MCF 10A (cell line): Measurements from ENCODE around the gene PRSS35. TPM values are rescaled to one million over a fixed set of nuclear protein-coding genes. Genes with fewer than 3 reads are reported as not detected.
A peak's percentile ranks its signal among the peaks of the same experiment; 100 is the strongest.

Source experiments
- BruUV-seq: library from RNA; stranded (reverse); fragments of 400-500 nt; replicated peaks from 2 replicates; lab custom pipeline; 2021; lab: Mats Ljungman, UMichigan
- CTCF ChIA-PET: fragments of 300-600 bp; sonication (Branson Sonifier 250); formaldehyde crosslinking; extraction: SDS; loops from one replicate; lab custom pipeline; 2021; ENCODE audit warnings: antibody characterized with exemption, inconsistent platforms; lab: Yijun Ruan, JAX
- POLR2A ChIA-PET: fragments of 300-600, 350-650 bp; sonication (Branson Sonifier 250); formaldehyde crosslinking; extraction: SDS; loops from one replicate; lab custom pipeline; 2020; ENCODE audit warnings: antibody characterized with exemption, inconsistent platforms; lab: Yijun Ruan, JAX
- DNase-seq: peaks from one replicate; pipeline ENCODE4 v3.0.0-alpha.2; 2018; ENCODE audit not compliant: unreplicated experiment
- H3K27ac Mint-ChIP-seq: one replicate; pipeline ENCODE4 v1.8.0; 2022; ENCODE audit warnings: mild to moderate bottlenecking, low read depth, mixed read lengths; ENCODE audit not compliant: unreplicated experiment
- H3K27me3 Mint-ChIP-seq: one replicate; pipeline ENCODE4 v1.8.0; 2022; ENCODE audit warnings: mixed read lengths; ENCODE audit not compliant: insufficient read depth, unreplicated experiment
- H3K36me3 Mint-ChIP-seq: one replicate; pipeline ENCODE4 v1.8.0; 2022; ENCODE audit warnings: mild to moderate bottlenecking, moderate library complexity, mixed read lengths; ENCODE audit not compliant: insufficient read depth, unreplicated experiment
- H3K4me1 Mint-ChIP-seq: one replicate; pipeline ENCODE4 v1.8.0; 2022; ENCODE audit warnings: mixed read lengths; ENCODE audit not compliant: insufficient read depth, unreplicated experiment
- H3K4me3 Mint-ChIP-seq: one replicate; pipeline ENCODE4 v1.8.0; 2022; ENCODE audit warnings: mild to moderate bottlenecking, moderate library complexity, mixed read lengths; ENCODE audit not compliant: unreplicated experiment
- H3K9me3 Mint-ChIP-seq: one replicate; pipeline ENCODE4 v1.8.0; 2022; ENCODE audit warnings: mixed read lengths; ENCODE audit not compliant: unreplicated experiment
- intact Hi-C: fragments of 100-400 bp; cut with micrococcal nuclease; formaldehyde crosslinking; loops from 2 replicates; pipeline ENCODE4 v1.14.1; 2022
- total RNA-seq: library from RNA; stranded (reverse); gene quantifications from 2 replicates; pipeline ENCODE4 v1.2.3, GENCODE V29; 2022
- TF ChIP-seq, protein P1 (sequence below): fragments of 200-600 bp; IDR thresholded peaks from one replicate; pipeline ENCODE4 v1.8.0; 2022; ENCODE audit warnings: antibody characterized with exemption, mild to moderate bottlenecking; ENCODE audit not compliant: unreplicated experiment

The PRSS35 gene
- total RNA-seq, 1 experiment from 2014 or later: not detected

DNA sequence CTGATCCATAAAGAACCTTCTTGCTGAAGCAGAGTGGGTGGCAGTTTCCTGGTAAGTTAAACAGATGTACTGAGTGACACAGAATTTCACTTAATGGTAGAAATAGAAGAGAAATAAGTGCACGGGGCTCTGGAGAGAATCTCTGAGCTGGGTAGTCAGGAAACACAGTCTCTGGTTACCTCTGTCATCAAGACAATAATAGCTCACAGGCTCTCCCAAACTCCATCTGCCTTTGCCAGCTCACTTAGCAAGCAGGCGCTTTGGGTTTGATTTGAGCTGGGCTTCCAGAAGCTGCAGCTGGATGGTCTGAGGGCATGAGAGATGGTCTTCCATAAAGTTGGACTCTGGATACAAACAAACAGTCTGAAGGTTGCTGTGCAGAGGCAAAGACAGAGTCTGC, 39.6 kb upstream of the PRSS35 start:
- H3K9me3 Mint-ChIP-seq: no peaks in the 10 kb centered on the region
- CTCF ChIA-PET: interaction anchor here (0.6 to 0.8 kb wide), 2 partner anchors 55 to 164 kb away, joined by 3 read pairs; no protein-coding TSS in a partner anchor
- H3K27ac Mint-ChIP-seq: no peak overlapping the region
- no peak overlapping the region for H3K4me3 Mint-ChIP-seq
- POLR2A ChIA-PET: interaction anchor here (1.3 kb wide), 1 partner anchor 7 kb away, joined by 3 read pairs; no protein-coding TSS in a partner anchor
- intact Hi-C loops: no loop called here
- TF ChIP-seq, protein P1, sequence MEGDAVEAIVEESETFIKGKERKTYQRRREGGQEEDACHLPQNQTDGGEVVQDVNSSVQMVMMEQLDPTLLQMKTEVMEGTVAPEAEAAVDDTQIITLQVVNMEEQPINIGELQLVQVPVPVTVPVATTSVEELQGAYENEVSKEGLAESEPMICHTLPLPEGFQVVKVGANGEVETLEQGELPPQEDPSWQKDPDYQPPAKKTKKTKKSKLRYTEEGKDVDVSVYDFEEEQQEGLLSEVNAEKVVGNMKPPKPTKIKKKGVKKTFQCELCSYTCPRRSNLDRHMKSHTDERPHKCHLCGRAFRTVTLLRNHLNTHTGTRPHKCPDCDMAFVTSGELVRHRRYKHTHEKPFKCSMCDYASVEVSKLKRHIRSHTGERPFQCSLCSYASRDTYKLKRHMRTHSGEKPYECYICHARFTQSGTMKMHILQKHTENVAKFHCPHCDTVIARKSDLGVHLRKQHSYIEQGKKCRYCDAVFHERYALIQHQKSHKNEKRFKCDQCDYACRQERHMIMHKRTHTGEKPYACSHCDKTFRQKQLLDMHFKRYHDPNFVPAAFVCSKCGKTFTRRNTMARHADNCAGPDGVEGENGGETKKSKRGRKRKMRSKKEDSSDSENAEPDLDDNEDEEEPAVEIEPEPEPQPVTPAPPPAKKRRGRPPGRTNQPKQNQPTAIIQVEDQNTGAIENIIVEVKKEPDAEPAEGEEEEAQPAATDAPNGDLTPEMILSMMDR: no peak
- no peak for DNase-seq
- H3K36me3 Mint-ChIP-seq: no peaks in the 10 kb centered on the region
- H3K27me3 Mint-ChIP-seq: no peaks in the 10 kb centered on the region
- no peaks in the 10 kb centered on the region for H3K4me1 Mint-ChIP-seq
- no TSS peak for BruUV-seq

DNA sequence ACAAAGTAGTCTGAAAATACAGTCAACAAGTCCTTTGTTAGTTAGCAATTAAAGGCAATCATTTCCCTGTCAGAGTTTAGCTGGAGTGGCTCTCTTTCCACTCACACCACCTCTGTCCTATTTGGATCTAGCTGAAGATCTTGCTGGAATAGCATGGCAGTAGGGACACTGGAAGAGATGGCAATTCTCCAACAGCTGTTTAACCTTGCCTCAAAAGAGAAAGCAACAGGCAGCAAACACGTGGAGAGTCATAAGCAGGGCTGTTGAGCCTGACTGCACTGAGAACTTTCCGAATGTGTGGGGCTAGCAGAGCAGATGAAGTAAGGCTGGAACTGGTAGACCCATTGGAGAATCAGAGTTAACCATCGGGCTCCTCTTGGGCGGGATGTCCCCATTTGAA, 38.0 kb upstream of the PRSS35 start:
- intact Hi-C loops: no loop called here
- BruUV-seq: no TSS peak
- TF ChIP-seq, protein P1: no peak
- DNase-seq: peak; percentile 6
- CTCF ChIA-PET: no interaction called here
- no peak overlapping the region for H3K4me3 Mint-ChIP-seq
- no peaks in the 10 kb centered on the region for H3K27me3 Mint-ChIP-seq
- no peaks in the 10 kb centered on the region for H3K4me1 Mint-ChIP-seq
- no peaks in the 10 kb centered on the region for H3K9me3 Mint-ChIP-seq
- H3K27ac Mint-ChIP-seq: no peak overlapping the region
- no peaks in the 10 kb centered on the region for H3K36me3 Mint-ChIP-seq
- POLR2A ChIA-PET: interaction anchor here (1.3 kb wide), 1 partner anchor 9 kb away, joined by 3 read pairs; no protein-coding TSS in a partner anchor

DNA sequence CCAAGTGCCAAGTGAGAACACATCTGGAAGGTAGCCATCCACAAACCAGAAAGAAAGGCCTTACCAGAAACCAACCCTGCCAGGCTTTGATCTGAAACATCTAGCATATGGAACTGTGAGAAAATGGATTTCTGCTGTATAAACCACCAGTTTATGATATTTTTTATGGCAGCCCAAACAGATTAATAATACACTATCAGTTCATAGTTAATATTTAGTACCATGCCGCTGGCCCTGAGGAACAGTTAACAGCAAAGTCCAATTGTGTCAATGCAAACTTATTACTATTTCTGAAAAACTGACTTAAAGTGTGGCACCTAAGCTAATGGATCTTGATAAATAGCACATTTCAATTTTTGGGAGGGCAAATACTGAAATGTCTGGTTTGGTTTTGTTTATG, 35.4 kb upstream of the PRSS35 start:
- H3K27me3 Mint-ChIP-seq: no peaks in the 10 kb centered on the region
- intact Hi-C loops: no loop called here
- ChIA-PET CTCF (interaction anchor here (0.6 to 2.1 kb wide), 3 partner anchors 14 to 37 kb away, joined by 3 to 8 read pairs (median 4); partner anchors contain the start of gene PRSS35), POLR2A (no interaction called here)
- no peak for DNase-seq
- H3K4me1 Mint-ChIP-seq: no peaks in the 10 kb centered on the region
- no peaks in the 10 kb centered on the region for H3K9me3 Mint-ChIP-seq
- TF ChIP-seq, protein P1: no peak
- H3K27ac Mint-ChIP-seq: no peak overlapping the region
- H3K36me3 Mint-ChIP-seq: no peaks in the 10 kb centered on the region
- no TSS peak for BruUV-seq
- H3K4me3 Mint-ChIP-seq: no peak overlapping the region

DNA sequence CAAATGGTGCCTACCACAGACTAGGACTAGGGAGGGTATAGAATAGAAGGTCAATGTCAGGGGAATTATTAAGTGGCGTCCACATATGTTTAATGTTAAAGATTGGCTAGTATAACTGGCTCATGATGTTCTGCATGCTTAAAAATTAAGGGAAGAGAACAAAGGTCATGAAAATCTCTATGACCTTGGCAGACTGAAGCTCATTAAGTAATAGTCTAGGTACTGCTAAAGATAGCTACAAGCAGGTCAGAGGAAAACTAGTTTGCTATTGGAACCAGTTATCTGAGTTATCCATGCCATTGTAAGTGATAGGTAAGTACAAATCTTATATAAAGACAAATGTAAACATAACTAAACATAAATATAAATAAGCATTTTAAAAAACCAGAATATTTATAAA, 32.9 kb upstream of the PRSS35 start:
- Mint-ChIP-seq H3K27ac (no peak overlapping the region), H3K36me3 (no peaks in the 10 kb centered on the region), H3K4me3 (no peak overlapping the region), H3K9me3 (no peaks in the 10 kb centered on the region), H3K27me3 (no peaks in the 10 kb centered on the region), H3K4me1 (no peaks in the 10 kb centered on the region)
- TF ChIP-seq, protein P1: no peak
- ChIA-PET POLR2A (interaction anchor here (0.5 to 1.6 kb wide), 2 partner anchors 52 to 393 kb away, joined by 5 read pairs; no protein-coding TSS in a partner anchor), CTCF (interaction anchor here (0.9 to 2.9 kb wide), 3 partner anchors 33 to 257 kb away, joined by 4 to 15 read pairs (median 6); partner anchors contain the start of gene PRSS35)
- no TSS peak for BruUV-seq
- DNase-seq: no peak
- intact Hi-C loops: no loop called here
